Amniotic stem cell (primary cell): ENCODE results near the gene NFIC.
A peak's percentile ranks its signal among the peaks of the same experiment; 100 is the strongest.
"Not testable (repeated sequence)": the region's sequence is repeated elsewhere in the genome, so short reads cannot be mapped to it uniquely, and the experiment has no call there.

ENCODE experiments used
- DNase-seq: peaks from one replicate; lab custom pipeline; 2025; lab: John Stamatoyannopoulos, UW

The NFIC gene

GRCh38 chr19:3398900-3399278, 32.5 kb downstream of the NFIC start:
- DNase-seq = no peak

GRCh38 chr19:3399311-3399710, 32.9 kb downstream of the NFIC start:
- DNase-seq = not testable (repeated sequence)

- no peak for DNase-seq
Measured at GRCh38 chr19:3401004-3401768, 34.8 kb downstream of the NFIC start.

- no peak for DNase-seq
Measured at GRCh38 chr19:3402631-3403443, 36.5 kb downstream of the NFIC start.

- peak; percentile 51 for DNase-seq
Measured at GRCh38 chr19:3403489-3404323, 37.3 kb downstream of the NFIC start.

- DNase-seq = no peak
Measured at GRCh38 chr19:3404324-3405260, 38.2 kb downstream of the NFIC start.

GRCh38 chr19:3405261-3405653, 38.9 kb downstream of the NFIC start:
- no peak for DNase-seq

GRCh38 chr19:3406571-3407111, 40.3 kb downstream of the NFIC start:
- DNase-seq = no peak

GRCh38 chr19:3407556-3408516, 41.5 kb downstream of the NFIC start:
- no peak for DNase-seq

GRCh38 chr19:3408996-3409345, 42.6 kb downstream of the NFIC start:
- DNase-seq = no peak

- DNase-seq = no peak
Measured at GRCh38 chr19:3409346-3410064, 43.1 kb downstream of the NFIC start.

- DNase-seq = no peak
Measured at GRCh38 chr19:3411636-3412035, 45.3 kb downstream of the NFIC start.

GRCh38 chr19:3412066-3412465, 45.7 kb downstream of the NFIC start:
- no peak for DNase-seq

GRCh38 chr19:3413796-3414327, 47.5 kb downstream of the NFIC start:
- DNase-seq = no peak

GRCh38 chr19:3415695-3416094, 49.3 kb downstream of the NFIC start:
- DNase-seq = no peak

GRCh38 chr19:3420244-3420755, 53.9 kb downstream of the NFIC start:
- DNase-seq = no peak

GRCh38 chr19:3420909-3421619, 54.7 kb downstream of the NFIC start:
- no peak for DNase-seq

GRCh38 chr19:3421656-3422055, 55.3 kb downstream of the NFIC start:
- not testable (repeated sequence) for DNase-seq
